WTC11 (cell line): ENCODE data around the gene FAM181A. TPM values are rescaled to one million over a fixed set of nuclear protein-coding genes. Genes with fewer than 3 reads are reported as not detected.

Experiments used
- ATAC-seq: fragments of 200-7000 bp; cut with Tn5 transposase; 2 replicates; pipeline ENCODE4 v1.10.0; 2021; ENCODE audit warnings: mild to moderate bottlenecking, moderate library complexity
- CTCF ChIA-PET: fragments of 300-600 bp; sonication (Branson Sonifier 250); formaldehyde crosslinking; loops from one replicate; lab custom pipeline; 2021; ENCODE audit warnings: antibody characterized with exemption; lab: Charles Lee
- POLR2A ChIA-PET: fragments of 350-600 bp; sonication (Branson Sonifier 250); formaldehyde crosslinking; loops from one replicate; lab custom pipeline; 2021; ENCODE audit warnings: antibody characterized with exemption; lab: Charles Lee
- DNase-seq: peaks from one replicate; pipeline ENCODE4 v3.0.0; 2021; ENCODE audit warnings: low spot score
- H3K27ac Mint-ChIP-seq: 2 replicates; pipeline ENCODE4 v1.8.0; 2021; ENCODE audit warnings: mixed read lengths
- H3K27me3 Mint-ChIP-seq: 2 replicates; pipeline ENCODE4 v1.8.0; 2021; ENCODE audit warnings: low read depth, mild to moderate bottlenecking, moderate library complexity, mixed read lengths
- H3K36me3 Mint-ChIP-seq: 2 replicates; pipeline ENCODE4 v1.8.0; 2021; ENCODE audit warnings: mixed read lengths
- H3K4me1 Mint-ChIP-seq: 2 replicates; pipeline ENCODE4 v1.8.0; 2022; ENCODE audit warnings: mixed read lengths
- H3K4me3 Mint-ChIP-seq: 2 replicates; pipeline ENCODE4 v1.8.0; 2021; ENCODE audit warnings: mild to moderate bottlenecking, moderate library complexity, mixed read lengths
- H3K9me3 Mint-ChIP-seq: 2 replicates; pipeline ENCODE4 v1.8.0; 2021; ENCODE audit warnings: mixed read lengths
- E2F4 ChIP-seq: sonication (generic); formaldehyde crosslinking; IDR thresholded peaks from 2 replicates; pipeline ENCODE4 v1.8.1; 2022; ENCODE audit warnings: low read depth, mild to moderate bottlenecking, moderate library complexity, missing genetic modification reagents, borderline replicate concordance
- ESRRA ChIP-seq: sonication (generic); formaldehyde crosslinking; IDR thresholded peaks from 2 replicates; pipeline ENCODE4 v1.8.1; 2022; ENCODE audit warnings: mild to moderate bottlenecking, missing genetic modification reagents, borderline replicate concordance
- FOXJ3 ChIP-seq: sonication (generic); formaldehyde crosslinking; IDR thresholded peaks from 2 replicates; pipeline ENCODE4 v1.9.0; 2021; ENCODE audit warnings: missing genetic modification reagents, mild to moderate bottlenecking, borderline replicate concordance
- FOXP4 ChIP-seq: sonication (generic); formaldehyde crosslinking; IDR thresholded peaks from 2 replicates; pipeline ENCODE4 v1.8.0; 2022; ENCODE audit warnings: mild to moderate bottlenecking, missing genetic modification reagents
- GABPB1 ChIP-seq: sonication (generic); formaldehyde crosslinking; IDR thresholded peaks from 2 replicates; pipeline ENCODE4 v1.8.1; 2023; ENCODE audit warnings: mild to moderate bottlenecking, missing genetic modification reagents
- GRHL2 ChIP-seq: fragments of 250-450 bp; sonication (Bioruptor Pico); IDR thresholded peaks from 2 replicates; pipeline ENCODE4 v1.8.0; 2022; ENCODE audit warnings: mild to moderate bottlenecking, moderate library complexity; ENCODE audit not compliant: insufficient replicate concordance, severe bottlenecking
- IRF1 ChIP-seq: sonication (generic); formaldehyde crosslinking; IDR thresholded peaks from 2 replicates; pipeline ENCODE4 v1.8.0; 2023; ENCODE audit warnings: missing genetic modification reagents
- JAZF1 ChIP-seq: fragments of 250-450 bp; sonication (Bioruptor Pico); IDR thresholded peaks from 2 replicates; pipeline ENCODE4 v1.9.0; 2021; ENCODE audit warnings: moderate library complexity, mild to moderate bottlenecking, inconsistent platforms
- JUN ChIP-seq: sonication (generic); formaldehyde crosslinking; IDR thresholded peaks from 2 replicates; pipeline ENCODE4 v1.8.0; 2023; ENCODE audit warnings: mild to moderate bottlenecking, missing genetic modification reagents
- KAT7 ChIP-seq: sonication (generic); formaldehyde crosslinking; IDR thresholded peaks from 2 replicates; pipeline ENCODE4 v1.8.1; 2023; ENCODE audit warnings: missing genetic modification reagents, mild to moderate bottlenecking, borderline replicate concordance
- NFATC4 ChIP-seq: fragments of 250-450 bp; sonication (Bioruptor Pico); IDR thresholded peaks from 2 replicates; pipeline ENCODE4 v1.9.0; 2021; ENCODE audit warnings: mild to moderate bottlenecking
- NFYB ChIP-seq: sonication (generic); formaldehyde crosslinking; conservative IDR thresholded peaks from 2 replicates; pipeline ENCODE4 v1.8.0; 2022; ENCODE audit warnings: low read depth, missing genetic modification reagents
- PRDM15 ChIP-seq: sonication (generic); formaldehyde crosslinking; IDR thresholded peaks from 2 replicates; pipeline ENCODE4 v1.8.0; 2022; ENCODE audit warnings: missing genetic modification reagents
- SMAD4 ChIP-seq: sonication (generic); formaldehyde crosslinking; IDR thresholded peaks from 2 replicates; pipeline ENCODE4 v1.8.0; 2022; ENCODE audit warnings: mild to moderate bottlenecking, missing genetic modification reagents
- TCF7 ChIP-seq: sonication (generic); formaldehyde crosslinking; IDR thresholded peaks from 2 replicates; pipeline ENCODE4 v1.8.0; 2022; ENCODE audit warnings: mild to moderate bottlenecking, low read depth, missing genetic modification reagents, moderate library complexity
- USF2 ChIP-seq: sonication (generic); formaldehyde crosslinking; IDR thresholded peaks from 2 replicates; pipeline ENCODE4 v1.8.1; 2023; ENCODE audit warnings: mild to moderate bottlenecking, missing genetic modification reagents, moderate library complexity
- ZBTB43 ChIP-seq: sonication (generic); formaldehyde crosslinking; IDR thresholded peaks from 2 replicates; pipeline ENCODE4 v1.8.1; 2023; ENCODE audit warnings: mild to moderate bottlenecking, missing genetic modification reagents
- total RNA-seq: library from RNA; stranded (reverse); gene quantifications from 3 replicates; pipeline ENCODE4 v1.2.3, GENCODE V29; 2021
- TF ChIP-seq, protein P1 (sequence below): fragments of 250-450 bp; sonication (Bioruptor Pico); IDR thresholded peaks from 2 replicates; pipeline ENCODE4 v1.9.0; 2021; ENCODE audit warnings: mild to moderate bottlenecking
- TF ChIP-seq, protein P2 (sequence below): sonication (generic); formaldehyde crosslinking; IDR thresholded peaks from 2 replicates; pipeline ENCODE4 v1.8.1; 2023; ENCODE audit warnings: mild to moderate bottlenecking, missing genetic modification reagents

Gene FAM181A
- total RNA-seq, 1 experiment from 2014 or later, result not detected

DNA sequence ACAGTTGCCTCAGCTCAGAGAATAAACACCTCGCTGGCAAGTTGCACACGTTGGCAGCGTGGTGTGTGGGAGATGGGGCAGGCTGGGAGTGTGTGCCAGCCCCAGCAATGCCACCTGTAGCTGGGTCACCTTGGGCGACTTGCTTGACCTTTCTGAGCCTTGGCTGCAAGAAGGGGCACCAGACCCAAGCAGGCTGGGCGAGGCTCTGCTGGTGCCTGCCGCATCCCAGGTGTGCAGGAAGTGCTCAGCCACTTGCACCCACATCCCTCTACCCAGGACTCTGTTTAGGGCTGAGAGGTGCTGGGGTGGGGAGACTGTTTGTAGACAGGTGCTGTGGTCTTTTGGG lies 629 bp downstream of the FAM181A start:
- Mint-ChIP-seq H3K9me3 (no peaks in the 10 kb centered on the region), H3K4me1 (peaks cover 6% of the 10 kb centered on the region; the same call in 1 of the 2 replicates), H3K36me3 (no peaks in the 10 kb centered on the region), H3K4me3 (no peak overlapping the region), H3K27ac (no peak overlapping the region), H3K27me3 (no peaks in the 10 kb centered on the region)
- no peak for DNase-seq
- TF ChIP-seq NFATC4 (CRISPR knock-in tag), result no peak
- no peak for TF ChIP-seq JUN (CRISPR knock-in tag)
- no peak for TF ChIP-seq GRHL2 (CRISPR knock-in tag)
- no peak for TF ChIP-seq GABPB1 (CRISPR knock-in tag)
- no peak for TF ChIP-seq IRF1 (CRISPR knock-in tag)
- TF ChIP-seq PRDM15, result no peak
- TF ChIP-seq USF2 (CRISPR knock-in tag), result no peak
- no peak for TF ChIP-seq TCF7 (CRISPR knock-in tag)
- TF ChIP-seq FOXJ3 (CRISPR knock-in tag), result no peak
- no peak for TF ChIP-seq ESRRA
- TF ChIP-seq NFYB (CRISPR knock-in tag), result no peak
- TF ChIP-seq SMAD4 (CRISPR knock-in tag), result no peak
- TF ChIP-seq E2F4 (CRISPR knock-in tag), result no peak
- TF ChIP-seq, protein P1, sequence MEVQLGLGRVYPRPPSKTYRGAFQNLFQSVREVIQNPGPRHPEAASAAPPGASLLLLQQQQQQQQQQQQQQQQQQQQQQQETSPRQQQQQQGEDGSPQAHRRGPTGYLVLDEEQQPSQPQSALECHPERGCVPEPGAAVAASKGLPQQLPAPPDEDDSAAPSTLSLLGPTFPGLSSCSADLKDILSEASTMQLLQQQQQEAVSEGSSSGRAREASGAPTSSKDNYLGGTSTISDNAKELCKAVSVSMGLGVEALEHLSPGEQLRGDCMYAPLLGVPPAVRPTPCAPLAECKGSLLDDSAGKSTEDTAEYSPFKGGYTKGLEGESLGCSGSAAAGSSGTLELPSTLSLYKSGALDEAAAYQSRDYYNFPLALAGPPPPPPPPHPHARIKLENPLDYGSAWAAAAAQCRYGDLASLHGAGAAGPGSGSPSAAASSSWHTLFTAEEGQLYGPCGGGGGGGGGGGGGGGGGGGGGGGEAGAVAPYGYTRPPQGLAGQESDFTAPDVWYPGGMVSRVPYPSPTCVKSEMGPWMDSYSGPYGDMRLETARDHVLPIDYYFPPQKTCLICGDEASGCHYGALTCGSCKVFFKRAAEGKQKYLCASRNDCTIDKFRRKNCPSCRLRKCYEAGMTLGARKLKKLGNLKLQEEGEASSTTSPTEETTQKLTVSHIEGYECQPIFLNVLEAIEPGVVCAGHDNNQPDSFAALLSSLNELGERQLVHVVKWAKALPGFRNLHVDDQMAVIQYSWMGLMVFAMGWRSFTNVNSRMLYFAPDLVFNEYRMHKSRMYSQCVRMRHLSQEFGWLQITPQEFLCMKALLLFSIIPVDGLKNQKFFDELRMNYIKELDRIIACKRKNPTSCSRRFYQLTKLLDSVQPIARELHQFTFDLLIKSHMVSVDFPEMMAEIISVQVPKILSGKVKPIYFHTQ (CRISPR knock-in tag), result no peak
- POLR2A ChIA-PET, result no interaction called here
- no peak for ATAC-seq
- CTCF ChIA-PET, result interaction anchor here (0.8 to 3.9 kb wide), 6 partner anchors 8 to 202 kb away, joined by 3 to 37 read pairs (median 4); partner anchors contain the start of gene IFI27L2

DNA sequence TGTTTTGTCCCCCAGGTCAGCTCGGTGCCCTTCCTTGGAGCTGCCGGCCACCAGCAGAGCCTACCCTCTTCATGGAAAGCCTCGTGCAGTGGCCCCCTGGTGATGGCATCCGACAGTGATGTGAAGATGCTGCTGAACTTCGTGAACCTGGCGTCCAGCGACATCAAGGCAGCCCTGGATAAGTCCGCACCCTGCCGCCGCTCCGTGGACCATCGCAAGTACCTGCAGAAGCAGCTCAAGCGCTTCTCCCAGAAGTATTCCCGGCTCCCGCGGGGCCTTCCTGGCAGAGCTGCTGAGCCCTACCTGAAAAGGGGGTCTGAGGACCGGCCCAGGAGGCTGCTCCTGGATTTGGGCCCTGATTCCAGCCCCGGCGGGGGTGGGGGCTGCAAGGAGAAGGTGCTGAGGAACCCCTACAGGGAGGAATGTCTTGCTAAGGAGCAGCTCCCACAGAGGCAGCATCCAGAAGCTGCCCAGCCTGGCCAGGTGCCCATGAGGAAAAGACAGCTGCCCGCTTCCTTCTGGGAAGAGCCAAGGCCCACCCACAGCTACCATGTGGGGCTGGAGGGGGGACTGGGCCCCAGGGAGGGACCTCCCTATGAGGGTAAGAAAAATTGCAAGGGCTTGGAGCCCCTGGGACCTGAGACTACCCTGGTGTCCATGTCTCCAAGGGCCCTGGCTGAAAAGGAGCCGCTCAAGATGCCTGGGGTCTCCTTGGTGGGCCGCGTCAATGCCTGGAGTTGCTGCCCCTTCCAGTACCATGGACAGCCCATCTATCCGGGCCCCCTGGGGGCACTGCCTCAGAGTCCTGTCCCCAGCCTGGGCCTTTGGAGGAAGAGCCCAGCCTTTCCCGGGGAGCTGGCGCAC lies 1.3 kb downstream of the FAM181A start:
- no peak overlapping the region for H3K4me3 Mint-ChIP-seq
- ChIA-PET POLR2A (no interaction called here), CTCF (interaction anchor here (0.8 to 3.9 kb wide), 6 partner anchors 8 to 201 kb away, joined by 3 to 37 read pairs (median 4); partner anchors contain the start of gene IFI27L2)
- ATAC-seq, result no peak
- H3K36me3 Mint-ChIP-seq, result no peaks in the 10 kb centered on the region
- H3K27ac Mint-ChIP-seq, result no peak overlapping the region
- no peaks in the 10 kb centered on the region for H3K9me3 Mint-ChIP-seq
- H3K4me1 Mint-ChIP-seq, result peaks cover 6% of the 10 kb centered on the region; the same call in 1 of the 2 replicates
- no peaks in the 10 kb centered on the region for H3K27me3 Mint-ChIP-seq
- DNase-seq, result no peak
- TF ChIP-seq ZBTB43 (no peak), JAZF1 (CRISPR knock-in tag) (no peak), FOXP4 (CRISPR knock-in tag) (no peak), KAT7 (CRISPR knock-in tag) (no peak)
- TF ChIP-seq, protein P2, sequence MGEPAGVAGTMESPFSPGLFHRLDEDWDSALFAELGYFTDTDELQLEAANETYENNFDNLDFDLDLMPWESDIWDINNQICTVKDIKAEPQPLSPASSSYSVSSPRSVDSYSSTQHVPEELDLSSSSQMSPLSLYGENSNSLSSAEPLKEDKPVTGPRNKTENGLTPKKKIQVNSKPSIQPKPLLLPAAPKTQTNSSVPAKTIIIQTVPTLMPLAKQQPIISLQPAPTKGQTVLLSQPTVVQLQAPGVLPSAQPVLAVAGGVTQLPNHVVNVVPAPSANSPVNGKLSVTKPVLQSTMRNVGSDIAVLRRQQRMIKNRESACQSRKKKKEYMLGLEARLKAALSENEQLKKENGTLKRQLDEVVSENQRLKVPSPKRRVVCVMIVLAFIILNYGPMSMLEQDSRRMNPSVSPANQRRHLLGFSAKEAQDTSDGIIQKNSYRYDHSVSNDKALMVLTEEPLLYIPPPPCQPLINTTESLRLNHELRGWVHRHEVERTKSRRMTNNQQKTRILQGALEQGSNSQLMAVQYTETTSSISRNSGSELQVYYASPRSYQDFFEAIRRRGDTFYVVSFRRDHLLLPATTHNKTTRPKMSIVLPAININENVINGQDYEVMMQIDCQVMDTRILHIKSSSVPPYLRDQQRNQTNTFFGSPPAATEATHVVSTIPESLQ (CRISPR knock-in tag), result no peak
